Endodermal cell (in vitro differentiated cells): ENCODE data around the gene SKP2. TPM values are rescaled to one million over a fixed set of nuclear protein-coding genes. Genes with fewer than 3 reads are reported as not detected.

Experiments
- DNase-seq: peaks from one replicate; pipeline ENCODE4 v3.0.0-alpha.2; 2017
- H3K27ac ChIP-seq: 2 replicates; pipeline ENCODE4 v1.5.1; 2013; ENCODE audit warnings: mild to moderate bottlenecking, low read depth, low read length, moderate library complexity
- H3K27me3 ChIP-seq: 2 replicates; pipeline ENCODE4 v1.6.1; 2013; ENCODE audit warnings: mild to moderate bottlenecking, low read length, moderate library complexity; ENCODE audit not compliant: insufficient read depth, control insufficient read depth, poor library complexity, severe bottlenecking
- H3K36me3 ChIP-seq: 2 replicates; pipeline ENCODE4 v1.7.0; 2013; ENCODE audit warnings: mild to moderate bottlenecking, low read length, moderate library complexity; ENCODE audit not compliant: control insufficient read depth, insufficient read depth
- H3K4me1 ChIP-seq: one replicate; pipeline ENCODE4 v1.7.0; 2013; ENCODE audit warnings: low read length; ENCODE audit not compliant: control insufficient read depth, insufficient read depth
- H3K4me3 ChIP-seq: 2 replicates; pipeline ENCODE4 v1.5.1; 2013; ENCODE audit warnings: mild to moderate bottlenecking, low read length, moderate library complexity
- H3K9ac ChIP-seq: 2 replicates; pipeline ENCODE4 v1.6.1; 2013; ENCODE audit warnings: mild to moderate bottlenecking, low read length, moderate library complexity; ENCODE audit not compliant: poor library complexity, severe bottlenecking; ENCODE audit errors: extremely low read depth
- H3K9me3 ChIP-seq: 2 replicates; pipeline ENCODE4 v1.6.1; 2013; ENCODE audit warnings: mild to moderate bottlenecking, low read length, moderate library complexity; ENCODE audit not compliant: control insufficient read depth
- H3K27ac Mint-ChIP-seq: 2 replicates; pipeline ENCODE4 v1.8.0; 2020; ENCODE audit warnings: mixed read lengths
- H3K27me3 Mint-ChIP-seq: 2 replicates; pipeline ENCODE4 v1.8.0; 2021; ENCODE audit warnings: mild to moderate bottlenecking, mixed read lengths; ENCODE audit not compliant: insufficient read depth
- H3K36me3 Mint-ChIP-seq: 2 replicates; pipeline ENCODE4 v1.8.0; 2020; ENCODE audit warnings: low read depth, mixed read lengths
- H3K4me1 Mint-ChIP-seq: 2 replicates; pipeline ENCODE4 v1.8.0; 2020; ENCODE audit warnings: mixed read lengths
- H3K4me3 Mint-ChIP-seq: 2 replicates; pipeline ENCODE4 v1.8.0; 2020; ENCODE audit warnings: mild to moderate bottlenecking, moderate library complexity, mixed read lengths
- H3K9me3 Mint-ChIP-seq: 2 replicates; pipeline ENCODE4 v1.8.0; 2020; ENCODE audit warnings: mild to moderate bottlenecking, mixed read lengths
- WGBS, 2 experiments: methylation state at CpG; one replicate each; pipeline versions ENCODE4 v1.1.5 to v1.1.7; 2013; ENCODE audit warnings: missing lambda C conversion rate in 2 of 2, mixed read lengths in 1 of 2; ENCODE audit not compliant: insufficient coverage in 1 of 2, insufficient read length in 1 of 2; 5-methylcytosine and 5-hydroxymethylcytosine counted together
- total RNA-seq, 2 donors: library from RNA; stranded (reverse); fragmentation: NEBNext Ultra II Directional in 1 of 2; extraction: Animal tissue kit (Norgen Biotek cat#: 25700) in 1 of 2; gene quantifications; 2 replicates in 1 of 2; 3 replicates in 1 of 2; pipeline ENCODE4 v1.2.1, GENCODE V29; 2021
- TF ChIP-seq, protein P1 (sequence below): fragments of 200-600 bp; sonication (generic); conservative IDR thresholded peaks from 2 replicates; pipeline ENCODE4 v1.5.0; 2021; ENCODE audit warnings: antibody characterized with exemption, mild to moderate bottlenecking

The SKP2 gene
- total RNA-seq, 2 donors from 2014 or later: 82.2 to 91.1 TPM

DNA sequence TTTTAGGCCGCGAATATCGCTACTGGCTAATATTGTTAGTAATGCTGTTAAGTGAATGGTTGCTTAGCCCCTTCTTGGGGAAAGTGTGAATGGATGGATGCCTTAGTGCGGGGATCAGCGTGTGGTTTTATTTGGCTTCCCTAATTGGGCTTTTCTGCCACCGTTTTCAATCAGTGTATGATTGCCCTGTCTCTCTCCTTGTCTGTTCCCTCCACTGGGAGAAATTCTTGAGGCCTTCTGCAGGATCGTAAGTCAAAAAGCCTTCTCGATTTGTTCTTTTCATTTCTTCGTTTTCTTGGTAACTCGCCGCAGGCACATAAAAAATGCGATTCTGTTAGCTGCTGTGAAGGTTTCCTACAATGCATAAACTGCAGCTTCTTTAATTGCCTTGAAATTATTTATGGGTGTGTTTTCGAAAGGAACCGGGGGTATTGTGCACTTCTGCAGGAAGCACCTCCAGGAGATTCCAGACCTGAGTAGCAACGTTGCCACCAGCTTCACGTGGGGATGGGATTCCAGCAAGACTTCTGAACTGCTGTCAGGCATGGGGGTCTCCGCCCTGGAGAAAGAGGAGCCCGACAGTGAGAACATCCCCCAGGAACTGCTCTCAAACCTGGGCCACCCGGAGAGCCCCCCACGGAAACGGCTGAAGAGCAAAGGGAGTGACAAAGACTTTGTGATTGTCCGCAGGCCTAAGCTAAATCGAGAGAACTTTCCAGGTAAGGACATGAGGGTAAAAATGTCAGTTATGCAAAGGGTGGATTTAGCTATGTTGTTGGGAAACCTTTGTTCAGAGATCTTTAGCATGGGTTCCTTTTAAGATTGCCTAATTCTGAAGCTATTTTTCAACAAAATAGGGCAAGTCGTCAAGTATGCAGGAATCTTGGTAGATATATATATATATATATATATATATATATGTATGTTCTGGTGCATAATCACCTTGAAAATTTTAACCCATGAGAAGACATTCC is 700 bp downstream of the SKP2 start:
- peak overlapping the region; percentile 78 for H3K27ac Mint-ChIP-seq

DNA sequence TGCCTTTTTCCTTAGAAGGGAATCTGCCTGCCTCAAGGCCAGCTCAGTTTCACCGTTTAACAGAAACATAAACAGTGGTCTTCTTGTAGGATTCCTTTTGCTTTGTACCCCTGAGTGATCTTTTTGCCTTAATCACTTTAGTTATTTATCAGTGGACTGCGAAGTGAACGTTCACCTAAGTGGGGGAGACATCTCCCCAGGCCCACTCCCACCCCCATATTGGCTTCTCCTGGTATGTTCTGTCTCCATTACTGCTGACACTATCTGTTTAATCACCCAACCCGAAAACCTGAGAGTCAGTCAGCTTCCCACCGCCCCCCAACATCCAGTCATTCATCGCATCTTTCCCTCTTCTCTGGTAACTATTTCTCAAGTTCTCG is 1.4 kb downstream of the SKP2 start:
- TF ChIP-seq, protein P1, sequence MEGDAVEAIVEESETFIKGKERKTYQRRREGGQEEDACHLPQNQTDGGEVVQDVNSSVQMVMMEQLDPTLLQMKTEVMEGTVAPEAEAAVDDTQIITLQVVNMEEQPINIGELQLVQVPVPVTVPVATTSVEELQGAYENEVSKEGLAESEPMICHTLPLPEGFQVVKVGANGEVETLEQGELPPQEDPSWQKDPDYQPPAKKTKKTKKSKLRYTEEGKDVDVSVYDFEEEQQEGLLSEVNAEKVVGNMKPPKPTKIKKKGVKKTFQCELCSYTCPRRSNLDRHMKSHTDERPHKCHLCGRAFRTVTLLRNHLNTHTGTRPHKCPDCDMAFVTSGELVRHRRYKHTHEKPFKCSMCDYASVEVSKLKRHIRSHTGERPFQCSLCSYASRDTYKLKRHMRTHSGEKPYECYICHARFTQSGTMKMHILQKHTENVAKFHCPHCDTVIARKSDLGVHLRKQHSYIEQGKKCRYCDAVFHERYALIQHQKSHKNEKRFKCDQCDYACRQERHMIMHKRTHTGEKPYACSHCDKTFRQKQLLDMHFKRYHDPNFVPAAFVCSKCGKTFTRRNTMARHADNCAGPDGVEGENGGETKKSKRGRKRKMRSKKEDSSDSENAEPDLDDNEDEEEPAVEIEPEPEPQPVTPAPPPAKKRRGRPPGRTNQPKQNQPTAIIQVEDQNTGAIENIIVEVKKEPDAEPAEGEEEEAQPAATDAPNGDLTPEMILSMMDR: no peak
- no peak overlapping the region for H3K27ac Mint-ChIP-seq
- H3K27me3 Mint-ChIP-seq: peaks cover 29% of the 10 kb centered on the region
- H3K9me3 Mint-ChIP-seq: no peaks in the 10 kb centered on the region
- peak overlapping the region; percentile 80 for H3K4me3 Mint-ChIP-seq
- no peak for DNase-seq
- H3K36me3 ChIP-seq: peaks cover 48% of the 10 kb centered on the region
- H3K9me3 ChIP-seq: peaks cover 12% of the 10 kb centered on the region
- H3K36me3 Mint-ChIP-seq: peaks cover 40% of the 10 kb centered on the region
- no peaks in the 10 kb centered on the region for H3K27me3 ChIP-seq
- WGBS, 2 experiments: 77 to 82% methylated on average over 6 to 7 of the region's 7 CpGs
- peak overlapping the region; percentile 65 for H3K9ac ChIP-seq
- H3K4me1 Mint-ChIP-seq: peaks cover 54% of the 10 kb centered on the region
- peak overlapping the region; percentile 93 for H3K4me3 ChIP-seq
- peaks cover 20% of the 10 kb centered on the region for H3K4me1 ChIP-seq
- H3K27ac ChIP-seq: no peak overlapping the region

More for the DNA sequence above, 700 bp downstream of the SKP2 start:
- DNase-seq: peak; percentile 65
- H3K4me3 Mint-ChIP-seq: peak overlapping the region; percentile 80
- H3K27ac ChIP-seq: no peak overlapping the region
- peaks cover 27% of the 10 kb centered on the region for H3K27me3 Mint-ChIP-seq
- peak overlapping the region; percentile 65 for H3K9ac ChIP-seq
- H3K4me3 ChIP-seq: peak overlapping the region; percentile 93
- no peaks in the 10 kb centered on the region for H3K27me3 ChIP-seq
- peaks cover 41% of the 10 kb centered on the region for H3K36me3 ChIP-seq
- 4 to 5% methylated on average over 18 to 23 of the region's 24 CpGs for WGBS, 2 experiments
- TF ChIP-seq, protein P1: no peak
- H3K9me3 ChIP-seq: peaks cover 12% of the 10 kb centered on the region
- peaks cover 40% of the 10 kb centered on the region for H3K36me3 Mint-ChIP-seq
- peaks cover 49% of the 10 kb centered on the region for H3K4me1 Mint-ChIP-seq
- no peaks in the 10 kb centered on the region for H3K9me3 Mint-ChIP-seq
- H3K4me1 ChIP-seq: peaks cover 13% of the 10 kb centered on the region

DNA sequence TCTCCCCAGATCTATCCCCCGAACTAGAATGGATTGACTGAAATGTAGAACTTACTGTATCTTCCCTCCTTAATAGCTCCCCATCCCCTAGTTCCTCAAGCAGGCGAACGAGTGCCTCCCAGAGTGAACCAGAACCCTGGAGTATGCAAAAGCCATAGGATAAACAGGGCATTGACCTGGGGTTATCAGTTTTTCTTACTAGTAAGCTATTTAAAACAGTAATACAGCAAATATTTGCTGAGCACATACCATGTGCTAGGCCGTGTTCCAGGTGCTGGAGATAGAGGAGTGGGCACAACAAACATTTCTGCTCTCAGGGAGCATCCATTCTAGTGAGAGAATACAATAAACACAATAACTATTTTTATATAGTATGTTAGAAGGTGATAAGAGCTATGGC is 1.8 kb downstream of the SKP2 start:
- Mint-ChIP-seq H3K27ac (no peak overlapping the region), H3K4me3 (peak overlapping the region; percentile 80), H3K36me3 (peaks cover 44% of the 10 kb centered on the region)

More for the DNA sequence above, 1.8 kb downstream of the SKP2 start:
- no peaks in the 10 kb centered on the region for H3K9me3 Mint-ChIP-seq
- TF ChIP-seq, protein P1: no peak
- Histone ChIP-seq H3K4me1 (peaks cover 20% of the 10 kb centered on the region), H3K9me3 (peaks cover 12% of the 10 kb centered on the region), H3K4me3 (peak overlapping the region; percentile 93), H3K27ac (no peak overlapping the region), H3K36me3 (peaks cover 52% of the 10 kb centered on the region), H3K27me3 (no peaks in the 10 kb centered on the region), H3K9ac (peak overlapping the region; percentile 65)
- peaks cover 58% of the 10 kb centered on the region for H3K4me1 Mint-ChIP-seq
- DNase-seq: no peak
- WGBS, 2 experiments: 84% methylated on average over 4 of the region's 4 CpGs; no CpG with 5 or more reads in 1 of the 2 experiments
- H3K27me3 Mint-ChIP-seq: peaks cover 29% of the 10 kb centered on the region
